GM21360 (cell line): Measurements from ENCODE around the gene DRAXIN.

Experiments used
- ATAC-seq: cut with Tn5 transposase; IDR thresholded peaks from one replicate; pipeline ENCODE4 v1.9.1; 2021; ENCODE audit warnings: mild to moderate bottlenecking, moderate library complexity; ENCODE audit not compliant: unreplicated experiment

DRAXIN gene

GRCh38 chr1:11735854-11736745, 44.6 kb downstream of the DRAXIN start, which contains the start of gene AGTRAP:
Gene AGTRAP, plus strand, starts transcription at chr1:11736136. Its CDS starts 73 bp downstream, at chr1:11736209.
- ATAC-seq = peak; percentile 55

GRCh38 chr1:11736746-11737639, 45.5 kb downstream of the DRAXIN start:
- peak; percentile 34 for ATAC-seq

GRCh38 chr1:11738096-11738495, 46.6 kb downstream of the DRAXIN start:
- no peak for ATAC-seq

- ATAC-seq = no peak
Measured at GRCh38 chr1:11738783-11739182, 47.3 kb downstream of the DRAXIN start.

- no peak for ATAC-seq
Measured at GRCh38 chr1:11740258-11741192, 49.0 kb downstream of the DRAXIN start.

- ATAC-seq = no peak
Measured at GRCh38 chr1:11741482-11741881, 50.0 kb downstream of the DRAXIN start.

GRCh38 chr1:11741919-11742558, 50.5 kb downstream of the DRAXIN start:
- ATAC-seq = no peak

- ATAC-seq = no peak
Measured at GRCh38 chr1:11744287-11744686, 52.8 kb downstream of the DRAXIN start.

GRCh38 chr1:11746092-11746491, 54.6 kb downstream of the DRAXIN start:
- ATAC-seq = no peak

- no peak for ATAC-seq
Measured at GRCh38 chr1:11746795-11747487, 55.4 kb downstream of the DRAXIN start.

- no peak for ATAC-seq
Measured at GRCh38 chr1:11748294-11749202, 57.0 kb downstream of the DRAXIN start.

- ATAC-seq = no peak
Measured at GRCh38 chr1:11749203-11749689, 57.7 kb downstream of the DRAXIN start.

- no peak for ATAC-seq
Measured at GRCh38 chr1:11749996-11750395, 58.5 kb downstream of the DRAXIN start.

GRCh38 chr1:11751087-11751486, 59.6 kb downstream of the DRAXIN start:
- ATAC-seq = no peak

- no peak for ATAC-seq
Measured at GRCh38 chr1:11752359-11753088, 61.0 kb downstream of the DRAXIN start.

GRCh38 chr1:11753555-11754208, 62.2 kb downstream of the DRAXIN start:
- ATAC-seq = no peak

- no peak for ATAC-seq
Measured at GRCh38 chr1:11757047-11757446, 65.5 kb downstream of the DRAXIN start.
